Measurements from ENCODE around the gene MUTYH. TPM values are rescaled to one million over a fixed set of nuclear protein-coding genes. Genes with fewer than 3 reads are reported as not detected.

MUTYH gene
- total RNA-seq, 1 experiment from 2014 or later = 26.8 TPM

- Histone ChIP-seq H3K9me3 (ENCODE audit: low read depth, low read length, poor library complexity, severe bottlenecking) (no peaks in the 10 kb centered on the region), H3K4me3 (ENCODE audit: low read depth, low read length, poor library complexity, severe bottlenecking) (no peak overlapping the region), H3K27me3 (replicated peaks; ENCODE audit: insufficient read depth, low read depth, low read length, poor library complexity) (no peaks in the 10 kb centered on the region), H3K36me3 (ENCODE audit: insufficient read depth, low read length, poor library complexity, severe bottlenecking) (no peaks in the 10 kb centered on the region), H3K27ac (ENCODE audit: low read depth, low read length, poor library complexity, severe bottlenecking) (no peak overlapping the region), H3K4me1 (ENCODE audit: insufficient read depth, low read length, poor library complexity, severe bottlenecking) (peaks cover 5% of the 10 kb centered on the region)
- no peak for DNase-seq (ENCODE audit: low spot score)
- ChIA-PET CTCF (no interaction called here), POLR2A (ENCODE audit: low non-redundant PET) (no interaction called here)
- BruUV-seq (replicated peaks) = no TSS peak
- intact Hi-C loops (cut with micrococcal nuclease; ENCODE audit: unreplicated experiment) = no loop called here
- TF ChIP-seq EZH2 (IDR thresholded peaks at IDR 0.05; ENCODE audit: borderline replicate concordance, low read depth, low read length, poor library complexity, severe bottlenecking) = no peak
- no peak for TF ChIP-seq CTCF (conservative IDR thresholded peaks at IDR 0.05; ENCODE audit: low read depth, low read length)
Observed at GRCh38 chr1:45380125-45380524, 39.9 kb upstream of the MUTYH start.

- TF ChIP-seq CTCF (conservative IDR thresholded peaks at IDR 0.05; ENCODE audit: low read depth, low read length) (no peak), EZH2 (IDR thresholded peaks at IDR 0.05; ENCODE audit: borderline replicate concordance, low read depth, low read length, poor library complexity, severe bottlenecking) (no peak)
- intact Hi-C loops (cut with micrococcal nuclease; ENCODE audit: unreplicated experiment) = no loop called here
- peaks cover 5% of the 10 kb centered on the region for H3K4me1 ChIP-seq (ENCODE audit: insufficient read depth, low read length, poor library complexity, severe bottlenecking)
- H3K27me3 ChIP-seq (replicated peaks; ENCODE audit: insufficient read depth, low read depth, low read length, poor library complexity) = no peaks in the 10 kb centered on the region
- DNase-seq (ENCODE audit: low spot score) = no peak
- H3K36me3 ChIP-seq (ENCODE audit: insufficient read depth, low read length, poor library complexity, severe bottlenecking) = no peaks in the 10 kb centered on the region
- H3K4me3 ChIP-seq (ENCODE audit: low read depth, low read length, poor library complexity, severe bottlenecking) = no peak overlapping the region
- POLR2A ChIA-PET (ENCODE audit: low non-redundant PET) = no interaction called here
- H3K9me3 ChIP-seq (ENCODE audit: low read depth, low read length, poor library complexity, severe bottlenecking) = no peaks in the 10 kb centered on the region
- no TSS peak for BruUV-seq (replicated peaks)
- no peak overlapping the region for H3K27ac ChIP-seq (ENCODE audit: low read depth, low read length, poor library complexity, severe bottlenecking)
- CTCF ChIA-PET = no interaction called here
Observed at GRCh38 chr1:45379524-45379923, 39.3 kb upstream of the MUTYH start.

GRCh38 chr1:45378184-45378583 lies 37.9 kb upstream of the MUTYH start:
- H3K4me1 ChIP-seq (ENCODE audit: insufficient read depth, low read length, poor library complexity, severe bottlenecking) = peaks cover 5% of the 10 kb centered on the region
- CTCF ChIA-PET = interaction anchor here (0.5 kb wide), 1 partner anchor 75 kb away, joined by 3 read pairs; no protein-coding TSS in a partner anchor
- no peak overlapping the region for H3K27ac ChIP-seq (ENCODE audit: low read depth, low read length, poor library complexity, severe bottlenecking)
- no peak for TF ChIP-seq EZH2 (IDR thresholded peaks at IDR 0.05; ENCODE audit: borderline replicate concordance, low read depth, low read length, poor library complexity, severe bottlenecking)
- H3K4me3 ChIP-seq (ENCODE audit: low read depth, low read length, poor library complexity, severe bottlenecking) = no peak overlapping the region
- no peaks in the 10 kb centered on the region for H3K36me3 ChIP-seq (ENCODE audit: insufficient read depth, low read length, poor library complexity, severe bottlenecking)
- DNase-seq (ENCODE audit: low spot score) = no peak
- POLR2A ChIA-PET (ENCODE audit: low non-redundant PET) = no interaction called here
- H3K27me3 ChIP-seq (replicated peaks; ENCODE audit: insufficient read depth, low read depth, low read length, poor library complexity) = no peaks in the 10 kb centered on the region
- BruUV-seq (replicated peaks) = no TSS peak
- no peaks in the 10 kb centered on the region for H3K9me3 ChIP-seq (ENCODE audit: low read depth, low read length, poor library complexity, severe bottlenecking)
- intact Hi-C loops (cut with micrococcal nuclease; ENCODE audit: unreplicated experiment) = no loop called here

Measured in A673 (cell line).